ENCODE results near the gene TIMM8A.
"Not testable (repeated sequence)": the region's sequence is repeated elsewhere in the genome, so short reads cannot be mapped to it uniquely, and the experiment has no call there.

Gene TIMM8A

DNA sequence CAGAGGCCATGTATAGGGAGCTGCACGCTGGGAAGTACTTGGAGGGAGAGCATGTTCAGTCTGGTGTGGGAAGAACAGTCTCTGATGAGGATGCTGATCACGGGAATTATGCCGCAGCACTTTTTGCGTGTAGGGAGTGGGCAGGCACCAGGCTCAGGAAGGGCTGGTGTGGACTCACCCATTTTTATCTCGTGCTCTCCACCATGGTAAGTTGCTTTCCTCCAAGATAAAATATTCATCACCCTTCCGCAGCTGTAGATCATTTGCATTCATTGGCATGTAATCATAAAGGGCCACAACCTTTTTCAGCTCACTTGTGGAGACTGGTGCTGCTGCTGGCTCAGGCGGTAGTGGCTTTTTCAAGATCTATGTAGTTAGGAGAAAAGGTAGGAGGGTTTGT lies 11.8 kb upstream of the TIMM8A start:
- Histone ChIP-seq H3K9ac (ENCODE audit: insufficient read length, low read depth) (no peak overlapping the region), H3K9me3 (ENCODE audit: insufficient read depth, low read length) (no peaks in the 10 kb centered on the region), H3K4me1 (ENCODE audit: insufficient read depth, insufficient read length) (no peaks in the 10 kb centered on the region), H3K4me3 (ENCODE audit: insufficient read length, low read depth) (no peak overlapping the region), H3K27me3 (ENCODE audit: insufficient read depth, insufficient read length) (no peaks in the 10 kb centered on the region), H3K36me3 (ENCODE audit: insufficient read depth, insufficient read length, low read length) (no peaks in the 10 kb centered on the region)
- DNase-seq (ENCODE audit: low read depth, low spot score) = no peak
- TF ChIP-seq SUZ12 (IDR thresholded peaks at IDR 0.05; ENCODE audit: extremely low read depth, insufficient read depth, insufficient read length) (no peak), ZNF274 (IDR thresholded peaks at IDR 0.05; ENCODE audit: low read depth, low read length) (no peak), YY1 (IDR thresholded peaks at IDR 0.05; ENCODE audit: insufficient read depth, insufficient read length) (no peak)

DNA sequence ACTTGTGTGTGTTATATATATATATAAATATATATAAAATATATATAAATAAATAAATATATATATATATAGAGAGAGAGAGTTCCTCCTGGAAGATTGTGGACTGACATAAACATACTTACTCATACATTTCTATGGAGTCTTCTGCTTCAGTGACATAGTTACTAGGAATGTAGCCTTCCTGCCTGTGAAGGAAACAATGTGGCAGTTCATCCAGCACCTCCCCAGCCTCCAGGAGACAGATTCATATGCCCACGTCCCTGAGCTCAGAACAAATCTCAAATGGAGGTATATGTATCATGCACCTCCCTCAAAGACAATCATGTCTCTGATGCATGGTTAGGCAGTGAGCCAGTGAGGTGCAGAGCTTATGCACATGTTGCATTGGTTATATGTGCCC lies 11.4 kb upstream of the TIMM8A start:
- Histone ChIP-seq H3K9me3 (ENCODE audit: insufficient read depth, low read length) (no peaks in the 10 kb centered on the region), H3K4me1 (ENCODE audit: insufficient read depth, insufficient read length) (no peaks in the 10 kb centered on the region), H3K27me3 (ENCODE audit: insufficient read depth, insufficient read length) (no peaks in the 10 kb centered on the region), H3K36me3 (ENCODE audit: insufficient read depth, insufficient read length, low read length) (no peaks in the 10 kb centered on the region), H3K4me3 (ENCODE audit: insufficient read length, low read depth) (no peak overlapping the region), H3K9ac (ENCODE audit: insufficient read length, low read depth) (no peak overlapping the region)
- no peak for TF ChIP-seq SUZ12 (IDR thresholded peaks at IDR 0.05; ENCODE audit: extremely low read depth, insufficient read depth, insufficient read length)
- TF ChIP-seq ZNF274 (IDR thresholded peaks at IDR 0.05; ENCODE audit: low read depth, low read length) = no peak
- no peak for TF ChIP-seq YY1 (IDR thresholded peaks at IDR 0.05; ENCODE audit: insufficient read depth, insufficient read length)
- no peak for DNase-seq (ENCODE audit: low read depth, low spot score)

DNA sequence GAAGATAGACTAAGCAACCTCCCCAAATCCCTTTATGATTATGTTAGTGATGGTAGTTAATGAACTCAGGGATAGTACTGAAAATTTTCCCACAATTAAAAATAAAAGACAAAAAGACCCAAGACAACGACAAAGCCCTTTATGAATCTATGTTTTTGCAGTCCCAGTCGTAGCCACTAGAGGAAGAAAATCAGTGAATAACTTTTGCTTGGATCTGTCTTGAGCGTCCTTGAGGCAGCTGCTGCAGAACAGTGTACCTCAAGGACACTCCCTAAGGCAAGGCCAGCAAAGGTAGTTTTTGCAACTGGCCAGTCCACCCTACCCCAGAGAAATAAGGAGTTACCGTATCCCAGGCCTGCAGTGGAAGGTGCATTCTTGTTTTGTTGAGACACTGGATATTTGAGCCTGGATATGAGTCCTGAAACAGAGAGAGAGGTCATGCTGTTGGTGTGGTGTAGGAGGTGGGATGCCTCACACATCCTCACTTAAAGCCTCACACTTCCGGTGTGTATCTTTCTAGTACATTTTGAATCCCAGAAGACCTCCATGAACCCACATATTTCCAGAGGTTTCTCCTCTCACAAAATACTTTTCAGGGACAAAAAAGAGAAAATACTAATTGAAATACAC lies 8.7 kb upstream of the TIMM8A start:
- no peak overlapping the region for H3K9ac ChIP-seq (ENCODE audit: insufficient read length, low read depth)
- H3K4me1 ChIP-seq (ENCODE audit: insufficient read depth, insufficient read length) = no peaks in the 10 kb centered on the region
- no peak for TF ChIP-seq YY1 (IDR thresholded peaks at IDR 0.05; ENCODE audit: insufficient read depth, insufficient read length)
- no peak for TF ChIP-seq ZNF274 (IDR thresholded peaks at IDR 0.05; ENCODE audit: low read depth, low read length)
- no peak for TF ChIP-seq SUZ12 (IDR thresholded peaks at IDR 0.05; ENCODE audit: extremely low read depth, insufficient read depth, insufficient read length)
- no peaks in the 10 kb centered on the region for H3K36me3 ChIP-seq (ENCODE audit: insufficient read depth, insufficient read length, low read length)
- no peak overlapping the region for H3K4me3 ChIP-seq (ENCODE audit: insufficient read length, low read depth)
- H3K27me3 ChIP-seq (ENCODE audit: insufficient read depth, insufficient read length) = no peaks in the 10 kb centered on the region
- no peak for DNase-seq (ENCODE audit: low read depth, low spot score)
- no peaks in the 10 kb centered on the region for H3K9me3 ChIP-seq (ENCODE audit: insufficient read depth, low read length)

DNA sequence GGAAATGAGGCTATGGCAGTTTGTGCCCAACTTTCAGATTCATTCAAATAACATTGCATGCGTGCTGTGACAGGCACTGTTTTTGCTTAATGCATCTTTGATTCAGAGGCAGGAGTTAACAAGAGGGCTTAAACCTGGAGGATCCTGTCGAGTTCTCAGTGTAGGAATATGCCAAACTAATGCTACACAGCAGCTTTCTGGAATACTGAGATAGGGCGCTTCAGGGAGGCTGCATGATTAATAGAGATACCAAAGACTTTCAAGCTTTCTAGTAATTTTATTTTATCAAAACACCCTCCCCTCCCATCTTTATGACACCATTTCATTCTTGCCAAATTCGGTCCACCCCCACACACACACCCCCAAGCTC lies 636 bp upstream of the TIMM8A start:
- Histone ChIP-seq H3K27me3 (ENCODE audit: insufficient read depth, insufficient read length) (no peaks in the 10 kb centered on the region), H3K4me1 (ENCODE audit: insufficient read depth, insufficient read length) (no peaks in the 10 kb centered on the region), H3K9me3 (ENCODE audit: insufficient read depth, low read length) (no peaks in the 10 kb centered on the region), H3K9ac (ENCODE audit: insufficient read length, low read depth) (peak overlapping the region; percentile 97), H3K36me3 (ENCODE audit: insufficient read depth, insufficient read length, low read length) (peaks cover 23% of the 10 kb centered on the region), H3K4me3 (ENCODE audit: insufficient read length, low read depth) (peak overlapping the region; percentile 93)
- no peak for DNase-seq (ENCODE audit: low read depth, low spot score)
- no peak for TF ChIP-seq YY1 (IDR thresholded peaks at IDR 0.05; ENCODE audit: insufficient read depth, insufficient read length)

DNA sequence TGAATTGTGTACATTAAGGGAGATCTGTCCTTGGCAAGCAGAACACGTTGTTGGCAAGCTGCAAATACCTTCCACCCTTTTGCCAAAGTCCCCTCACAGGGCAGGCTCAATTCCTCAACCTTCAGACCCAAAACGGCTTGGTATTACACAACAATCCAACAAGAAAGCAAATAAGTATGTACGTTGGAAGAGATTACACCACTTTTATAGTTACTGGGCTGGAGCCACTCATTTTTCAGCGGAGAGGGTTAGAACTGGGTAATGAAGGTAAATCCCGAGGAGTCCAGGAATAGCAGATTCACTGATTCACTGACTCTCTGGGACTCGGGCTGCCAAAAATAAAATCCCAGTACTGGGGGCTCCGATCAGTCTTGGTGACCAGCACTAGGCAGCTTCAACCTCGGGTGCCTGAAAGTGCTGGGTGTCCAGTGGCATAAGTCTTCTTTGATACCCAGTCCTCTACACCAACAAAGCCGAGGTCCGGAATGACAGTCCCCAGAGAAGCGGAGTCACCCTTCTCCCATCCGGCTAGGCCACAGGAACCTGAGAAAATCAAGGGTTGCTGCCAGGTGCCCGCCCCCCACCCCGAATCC lies 587 bp downstream of the TIMM8A start:
- peak overlapping the region; percentile 93 for H3K4me3 ChIP-seq (ENCODE audit: insufficient read length, low read depth)
- TF ChIP-seq SUZ12 (IDR thresholded peaks at IDR 0.05; ENCODE audit: extremely low read depth, insufficient read depth, insufficient read length) = no peak
- no peak for TF ChIP-seq YY1 (IDR thresholded peaks at IDR 0.05; ENCODE audit: insufficient read depth, insufficient read length)
- TF ChIP-seq ZNF274 (IDR thresholded peaks at IDR 0.05; ENCODE audit: low read depth, low read length) = no peak
- H3K36me3 ChIP-seq (ENCODE audit: insufficient read depth, insufficient read length, low read length) = peaks cover 32% of the 10 kb centered on the region
- peak overlapping the region; percentile 97 for H3K9ac ChIP-seq (ENCODE audit: insufficient read length, low read depth)
- DNase-seq (ENCODE audit: low read depth, low spot score) = no peak
- H3K4me1 ChIP-seq (ENCODE audit: insufficient read depth, insufficient read length) = no peaks in the 10 kb centered on the region
- H3K27me3 ChIP-seq (ENCODE audit: insufficient read depth, insufficient read length) = no peaks in the 10 kb centered on the region
- no peaks in the 10 kb centered on the region for H3K9me3 ChIP-seq (ENCODE audit: insufficient read depth, low read length)

DNA sequence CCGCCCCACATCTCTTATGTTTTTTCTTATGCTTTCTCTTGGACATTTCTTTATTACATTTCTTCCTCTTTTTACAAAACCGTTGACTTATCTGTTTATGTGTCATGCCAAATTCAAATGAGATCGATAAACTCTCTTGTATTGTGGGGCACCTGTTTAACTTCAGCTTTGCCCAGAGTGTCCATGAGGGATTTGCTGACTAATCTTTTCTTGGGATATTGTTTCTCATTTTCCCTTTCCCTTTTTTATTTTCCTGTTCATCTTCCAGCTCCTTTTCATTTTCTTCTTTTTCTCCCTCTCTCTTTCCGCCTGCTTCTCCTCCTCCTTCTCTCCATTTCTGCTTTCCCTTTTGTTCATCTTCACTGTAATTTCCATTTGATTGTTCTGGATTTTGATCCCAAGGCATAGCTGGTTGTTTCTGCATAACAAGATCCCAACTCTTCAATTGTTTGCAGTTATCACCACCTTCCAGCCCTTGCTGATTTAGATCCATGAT lies 10.7 kb downstream of the TIMM8A start:
- no peak for DNase-seq (ENCODE audit: low read depth, low spot score)

DNA sequence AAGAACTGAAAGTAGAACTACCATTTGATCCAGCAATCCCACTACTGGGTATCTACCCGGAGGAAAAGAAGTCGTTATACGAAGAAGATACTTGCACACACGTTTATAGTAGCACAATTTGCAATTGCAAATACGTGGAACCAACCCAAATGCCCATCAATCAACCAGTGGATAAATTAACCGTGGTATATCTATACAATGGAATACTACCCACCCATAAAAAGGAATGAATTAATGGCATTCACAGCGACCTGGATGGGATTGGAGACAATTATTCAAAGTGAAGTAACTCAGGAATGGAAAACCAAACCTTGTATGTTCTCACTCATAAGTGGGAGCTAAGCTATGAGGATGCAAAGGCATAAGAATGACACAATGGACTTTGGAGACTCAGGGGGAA lies 14.2 kb downstream of the TIMM8A start:
- not testable (repeated sequence) for H3K9ac ChIP-seq (ENCODE audit: insufficient read length, low read depth); H3K27me3 ChIP-seq (ENCODE audit: insufficient read depth, insufficient read length); H3K36me3 ChIP-seq (ENCODE audit: insufficient read depth, insufficient read length, low read length); DNase-seq (ENCODE audit: low read depth, low spot score); H3K4me1 ChIP-seq (ENCODE audit: insufficient read depth, insufficient read length); H3K4me3 ChIP-seq (ENCODE audit: insufficient read length, low read depth); H3K9me3 ChIP-seq (ENCODE audit: insufficient read depth, low read length)

More for the DNA sequence above, 10.7 kb downstream of the TIMM8A start:
- no peak overlapping the region for H3K9ac ChIP-seq (ENCODE audit: insufficient read length, low read depth)
- TF ChIP-seq YY1 (IDR thresholded peaks at IDR 0.05; ENCODE audit: insufficient read depth, insufficient read length) (no peak), SUZ12 (IDR thresholded peaks at IDR 0.05; ENCODE audit: extremely low read depth, insufficient read depth, insufficient read length) (no peak), ZNF274 (IDR thresholded peaks at IDR 0.05; ENCODE audit: low read depth, low read length) (no peak)
- no peaks in the 10 kb centered on the region for H3K36me3 ChIP-seq (ENCODE audit: insufficient read depth, insufficient read length, low read length)
- no peak overlapping the region for H3K4me3 ChIP-seq (ENCODE audit: insufficient read length, low read depth)
- H3K27me3 ChIP-seq (ENCODE audit: insufficient read depth, insufficient read length) = no peaks in the 10 kb centered on the region
- H3K9me3 ChIP-seq (ENCODE audit: insufficient read depth, low read length) = no peaks in the 10 kb centered on the region
- no peaks in the 10 kb centered on the region for H3K4me1 ChIP-seq (ENCODE audit: insufficient read depth, insufficient read length)

DNA sequence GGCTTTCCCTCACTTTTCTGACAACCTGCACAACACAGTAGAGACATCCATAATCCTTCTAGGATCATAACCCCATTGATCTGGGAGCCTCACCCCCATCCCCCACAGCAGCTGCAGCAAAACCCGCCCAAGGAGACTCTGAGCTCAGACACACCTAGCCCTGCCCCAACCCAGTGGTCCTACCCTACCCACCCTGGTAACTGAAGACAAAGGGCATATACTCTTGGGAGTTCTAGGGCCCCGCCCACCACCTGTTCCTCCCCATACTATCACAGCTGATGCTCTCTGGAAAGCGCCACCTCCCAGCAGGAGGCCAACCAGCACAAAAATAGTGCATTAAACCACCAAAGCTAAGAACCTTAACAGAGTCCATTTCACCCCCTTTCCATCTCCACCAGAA lies 21.9 kb downstream of the TIMM8A start:
- H3K9ac ChIP-seq (ENCODE audit: insufficient read length, low read depth); H3K27me3 ChIP-seq (ENCODE audit: insufficient read depth, insufficient read length); H3K9me3 ChIP-seq (ENCODE audit: insufficient read depth, low read length); H3K4me3 ChIP-seq (ENCODE audit: insufficient read length, low read depth); H3K36me3 ChIP-seq (ENCODE audit: insufficient read depth, insufficient read length, low read length); DNase-seq (ENCODE audit: low read depth, low spot score); H3K4me1 ChIP-seq (ENCODE audit: insufficient read depth, insufficient read length): not testable (repeated sequence)
